ENCODE data around the gene DNASE2B.
"Not testable (repeated sequence)": the region's sequence is repeated elsewhere in the genome, so short reads cannot be mapped to it uniquely, and the experiment has no call there.

The DNASE2B gene

GRCh38 chr1:84442747-84443646 is 44.7 kb downstream of the DNASE2B start:
- not testable (repeated sequence) for FAIRE-seq; DNase-seq (ENCODE audit: extremely low spot score, insufficient read length, low read depth)

GRCh38 chr1:84448704-84449103 is 50.4 kb downstream of the DNASE2B start:
- not testable (repeated sequence) for DNase-seq (ENCODE audit: extremely low spot score, insufficient read length, low read depth); FAIRE-seq

GRCh38 chr1:84450910-84451309 is 52.6 kb downstream of the DNASE2B start:
- no peak for DNase-seq (ENCODE audit: extremely low spot score, insufficient read length, low read depth)
- FAIRE-seq, result no peak

GRCh38 chr1:84452436-84452835 is 54.2 kb downstream of the DNASE2B start:
- FAIRE-seq, result no peak
- no peak for DNase-seq (ENCODE audit: extremely low spot score, insufficient read length, low read depth)

- FAIRE-seq (no peak), DNase-seq (ENCODE audit: extremely low spot score, insufficient read length, low read depth) (no peak)
Observed at GRCh38 chr1:84462118-84462517, 63.8 kb downstream of the DNASE2B start.
